Measurements from ENCODE around the gene KCNJ2. TPM values are rescaled to one million over a fixed set of nuclear protein-coding genes. Genes with fewer than 3 reads are reported as not detected.

Gene KCNJ2
- total RNA-seq, 1 donor from 2014 or later, result 10.8 TPM

GRCh38 chr17:70123193-70123592 lies 46.1 kb upstream of the KCNJ2 start:
- Histone ChIP-seq H3K4me1 (no peaks in the 10 kb centered on the region), H3K4me3 (no peak overlapping the region), H3K36me3 (no peaks in the 10 kb centered on the region), H3K27ac (no peak overlapping the region), H3K27me3 (no peaks in the 10 kb centered on the region), H3K9me3 (no peaks in the 10 kb centered on the region)
- TF ChIP-seq POLR2AphosphoS5 (IDR thresholded peaks at IDR 0.05; ENCODE audit: insufficient read depth in 1 of 2, low read depth in 1 of 2), result no peak
- TF ChIP-seq, protein P1, sequence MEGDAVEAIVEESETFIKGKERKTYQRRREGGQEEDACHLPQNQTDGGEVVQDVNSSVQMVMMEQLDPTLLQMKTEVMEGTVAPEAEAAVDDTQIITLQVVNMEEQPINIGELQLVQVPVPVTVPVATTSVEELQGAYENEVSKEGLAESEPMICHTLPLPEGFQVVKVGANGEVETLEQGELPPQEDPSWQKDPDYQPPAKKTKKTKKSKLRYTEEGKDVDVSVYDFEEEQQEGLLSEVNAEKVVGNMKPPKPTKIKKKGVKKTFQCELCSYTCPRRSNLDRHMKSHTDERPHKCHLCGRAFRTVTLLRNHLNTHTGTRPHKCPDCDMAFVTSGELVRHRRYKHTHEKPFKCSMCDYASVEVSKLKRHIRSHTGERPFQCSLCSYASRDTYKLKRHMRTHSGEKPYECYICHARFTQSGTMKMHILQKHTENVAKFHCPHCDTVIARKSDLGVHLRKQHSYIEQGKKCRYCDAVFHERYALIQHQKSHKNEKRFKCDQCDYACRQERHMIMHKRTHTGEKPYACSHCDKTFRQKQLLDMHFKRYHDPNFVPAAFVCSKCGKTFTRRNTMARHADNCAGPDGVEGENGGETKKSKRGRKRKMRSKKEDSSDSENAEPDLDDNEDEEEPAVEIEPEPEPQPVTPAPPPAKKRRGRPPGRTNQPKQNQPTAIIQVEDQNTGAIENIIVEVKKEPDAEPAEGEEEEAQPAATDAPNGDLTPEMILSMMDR (IDR thresholded peaks at IDR 0.05), result no peak
- TF ChIP-seq POLR2A (IDR thresholded peaks at IDR 0.05), result no peak
- DNase-seq (ENCODE audit: extremely low spot score in 2 of 2), result no peak
- intact Hi-C loops (cut with DNase I), result no loop called here

- H3K4me1 ChIP-seq, result no peaks in the 10 kb centered on the region
- no peak overlapping the region for H3K27ac ChIP-seq
- H3K36me3 ChIP-seq, result no peaks in the 10 kb centered on the region
- TF ChIP-seq, protein P1 (IDR thresholded peaks at IDR 0.05), result no peak
- no peak for TF ChIP-seq POLR2A (IDR thresholded peaks at IDR 0.05)
- no peak for TF ChIP-seq POLR2AphosphoS5 (IDR thresholded peaks at IDR 0.05; ENCODE audit: insufficient read depth in 1 of 2, low read depth in 1 of 2)
- H3K4me3 ChIP-seq, result no peak overlapping the region
- no peaks in the 10 kb centered on the region for H3K9me3 ChIP-seq
- intact Hi-C loops (cut with DNase I), result no loop called here
- no peaks in the 10 kb centered on the region for H3K27me3 ChIP-seq
- no peak for DNase-seq (ENCODE audit: extremely low spot score in 2 of 2)
These were observed 44.6 kb upstream of the KCNJ2 start for GRCh38 chr17:70124723-70125122.

DNA sequence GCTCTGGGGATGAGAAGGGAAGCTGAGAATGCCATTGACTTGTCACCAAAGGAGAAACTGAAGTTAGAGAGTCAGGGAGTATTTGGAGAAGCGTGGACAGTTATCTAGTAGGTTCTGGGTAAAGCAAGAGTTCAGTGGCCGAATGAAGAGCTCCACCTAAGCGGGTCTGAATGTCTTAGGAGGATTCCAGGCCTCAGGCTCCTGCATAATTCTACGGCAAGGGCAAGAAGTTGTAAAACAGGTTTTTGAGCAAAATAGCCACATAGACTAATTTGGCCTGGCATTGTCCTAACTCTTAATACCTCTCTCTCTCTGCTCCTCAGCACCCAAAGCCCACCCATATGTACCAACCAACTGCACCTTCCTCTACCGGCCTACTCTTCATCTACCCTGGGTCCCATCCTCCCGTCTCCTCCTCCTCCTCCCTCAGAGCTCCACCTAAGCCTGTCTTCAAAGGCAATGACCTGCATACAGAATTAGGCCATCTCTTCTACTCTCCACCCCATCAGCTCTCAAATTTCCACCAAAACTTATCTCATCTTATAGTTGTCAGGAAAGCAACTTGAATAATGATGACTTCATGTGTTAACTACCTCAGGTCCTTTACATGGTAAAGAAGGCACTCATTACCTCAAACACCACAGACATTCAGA lies 42.0 kb upstream of the KCNJ2 start:
- no peak for TF ChIP-seq POLR2AphosphoS5 (IDR thresholded peaks at IDR 0.05; ENCODE audit: insufficient read depth in 1 of 2, low read depth in 1 of 2)
- TF ChIP-seq, protein P1 (IDR thresholded peaks at IDR 0.05), result no peak
- no peak for TF ChIP-seq POLR2A (IDR thresholded peaks at IDR 0.05)
- intact Hi-C loops (cut with DNase I), result no loop called here
- no peak for DNase-seq (ENCODE audit: extremely low spot score in 2 of 2)
- H3K27ac ChIP-seq, result no peak overlapping the region
- no peaks in the 10 kb centered on the region for H3K4me1 ChIP-seq
- H3K4me3 ChIP-seq, result no peak overlapping the region
- no peaks in the 10 kb centered on the region for H3K9me3 ChIP-seq
- no peaks in the 10 kb centered on the region for H3K27me3 ChIP-seq
- H3K36me3 ChIP-seq, result no peaks in the 10 kb centered on the region

GRCh38 chr17:70128727-70129238 lies 40.5 kb upstream of the KCNJ2 start:
- H3K4me1 ChIP-seq, result no peaks in the 10 kb centered on the region
- no peaks in the 10 kb centered on the region for H3K36me3 ChIP-seq
- no peaks in the 10 kb centered on the region for H3K27me3 ChIP-seq
- no peak for TF ChIP-seq POLR2A (IDR thresholded peaks at IDR 0.05)
- TF ChIP-seq, protein P1 (IDR thresholded peaks at IDR 0.05), result no peak
- no peak for TF ChIP-seq POLR2AphosphoS5 (IDR thresholded peaks at IDR 0.05; ENCODE audit: insufficient read depth in 1 of 2, low read depth in 1 of 2)
- H3K9me3 ChIP-seq, result no peaks in the 10 kb centered on the region
- H3K4me3 ChIP-seq, result no peak overlapping the region
- DNase-seq (ENCODE audit: extremely low spot score in 2 of 2), result no peak
- intact Hi-C loops (cut with DNase I), result no loop called here
- H3K27ac ChIP-seq, result no peak overlapping the region

DNA sequence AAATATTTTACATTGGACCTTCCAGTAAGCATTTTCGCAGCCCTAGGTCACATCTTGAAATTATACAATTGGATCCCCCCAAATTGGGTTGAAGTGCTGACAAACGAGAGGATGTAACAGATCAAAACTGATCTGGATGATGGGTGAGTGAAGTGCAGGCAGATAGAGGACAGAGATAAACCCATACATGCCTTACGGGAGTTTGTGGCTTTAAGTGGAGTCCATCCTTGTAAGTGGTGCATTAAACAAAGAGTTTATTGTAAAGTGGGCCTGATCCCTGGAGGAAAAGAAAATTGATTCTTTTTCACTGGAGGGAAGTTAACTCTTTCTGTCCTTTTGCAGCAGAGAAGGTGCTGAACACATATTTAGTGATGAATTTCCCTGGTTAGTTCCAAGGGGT lies 39.0 kb upstream of the KCNJ2 start:
- no peak overlapping the region for H3K4me3 ChIP-seq
- H3K4me1 ChIP-seq, result no peaks in the 10 kb centered on the region
- H3K27me3 ChIP-seq, result no peaks in the 10 kb centered on the region
- DNase-seq (ENCODE audit: extremely low spot score in 2 of 2), result no peak
- no peaks in the 10 kb centered on the region for H3K36me3 ChIP-seq
- H3K9me3 ChIP-seq, result no peaks in the 10 kb centered on the region
- H3K27ac ChIP-seq, result no peak overlapping the region
- TF ChIP-seq POLR2AphosphoS5 (IDR thresholded peaks at IDR 0.05; ENCODE audit: insufficient read depth in 1 of 2, low read depth in 1 of 2) (no peak), POLR2A (IDR thresholded peaks at IDR 0.05) (no peak)
- TF ChIP-seq, protein P1 (IDR thresholded peaks at IDR 0.05), result no peak
- intact Hi-C loops (cut with DNase I), result no loop called here

All from vagina (tissue), 2 donors.